ENCODE measurements around the gene FXYD1.

The FXYD1 gene

GRCh38 chr19:35177377-35178274 is 39.0 kb downstream of the FXYD1 start:
- Histone ChIP-seq H3K4me1 (no peaks in the 10 kb centered on the region), H3K4me3 (ENCODE audit: low read depth, low read length) (no peak overlapping the region), H3K27me3 (no peaks in the 10 kb centered on the region), H3K36me3 (no peaks in the 10 kb centered on the region), H3K9me3 (no peaks in the 10 kb centered on the region; the same call in 1 of the 2 replicates)
- TF ChIP-seq CTCF (IDR thresholded peaks at IDR 0.05; ENCODE audit: low read depth, low read length) = no peak
- no peak for DNase-seq

GRCh38 chr19:35178701-35179100 is 40.1 kb downstream of the FXYD1 start:
- Histone ChIP-seq H3K9me3 (no peaks in the 10 kb centered on the region; the same call in 1 of the 2 replicates), H3K36me3 (no peaks in the 10 kb centered on the region), H3K27me3 (no peaks in the 10 kb centered on the region), H3K4me1 (no peaks in the 10 kb centered on the region), H3K4me3 (ENCODE audit: low read depth, low read length) (no peak overlapping the region)
- TF ChIP-seq CTCF (IDR thresholded peaks at IDR 0.05; ENCODE audit: low read depth, low read length) = no peak
- DNase-seq = no peak

- no peaks in the 10 kb centered on the region for H3K36me3 ChIP-seq
- H3K4me3 ChIP-seq (ENCODE audit: low read depth, low read length) = no peak overlapping the region
- H3K9me3 ChIP-seq = no peaks in the 10 kb centered on the region; the same call in 1 of the 2 replicates
- H3K4me1 ChIP-seq = no peaks in the 10 kb centered on the region
- TF ChIP-seq CTCF (IDR thresholded peaks at IDR 0.05; ENCODE audit: low read depth, low read length) = no peak
- H3K27me3 ChIP-seq = no peaks in the 10 kb centered on the region
- DNase-seq = no peak
Measured at GRCh38 chr19:35179830-35180229, 41.2 kb downstream of the FXYD1 start.

GRCh38 chr19:35181387-35181786 is 42.8 kb downstream of the FXYD1 start:
- Histone ChIP-seq H3K9me3 (no peaks in the 10 kb centered on the region; the same call in 1 of the 2 replicates), H3K4me3 (ENCODE audit: low read depth, low read length) (no peak overlapping the region), H3K4me1 (no peaks in the 10 kb centered on the region), H3K27me3 (no peaks in the 10 kb centered on the region; the same call in 1 of the 2 replicates), H3K36me3 (no peaks in the 10 kb centered on the region)
- no peak for TF ChIP-seq CTCF (IDR thresholded peaks at IDR 0.05; ENCODE audit: low read depth, low read length)
- DNase-seq = no peak

- no peak for DNase-seq
- Histone ChIP-seq H3K4me3 (ENCODE audit: low read depth, low read length) (no peak overlapping the region), H3K4me1 (no peaks in the 10 kb centered on the region), H3K36me3 (no peaks in the 10 kb centered on the region), H3K27me3 (no peaks in the 10 kb centered on the region; the same call in 1 of the 2 replicates), H3K9me3 (no peaks in the 10 kb centered on the region; the same call in 1 of the 2 replicates)
- TF ChIP-seq CTCF (IDR thresholded peaks at IDR 0.05; ENCODE audit: low read depth, low read length) = no peak
Measured at GRCh38 chr19:35184267-35184666, 45.6 kb downstream of the FXYD1 start.

GRCh38 chr19:35184884-35185283 is 46.3 kb downstream of the FXYD1 start:
- no peak for DNase-seq

More at GRCh38 chr19:35184884-35185283, 46.3 kb downstream of the FXYD1 start:
- Histone ChIP-seq H3K36me3 (no peaks in the 10 kb centered on the region), H3K9me3 (no peaks in the 10 kb centered on the region; the same call in none of the 2 replicates), H3K27me3 (no peaks in the 10 kb centered on the region; the same call in 1 of the 2 replicates), H3K4me3 (ENCODE audit: low read depth, low read length) (no peak overlapping the region), H3K4me1 (no peaks in the 10 kb centered on the region)
- TF ChIP-seq CTCF (IDR thresholded peaks at IDR 0.05; ENCODE audit: low read depth, low read length) = no peak

Data from BE2C (cell line).